Fibroblast of skin of right quadriceps (primary cell): ENCODE results near the gene AGAP1.
"Not testable (repeated sequence)": the region's sequence is repeated elsewhere in the genome, so short reads cannot be mapped to it uniquely, and the experiment has no call there.

Source experiments
- DNase-seq: peaks from one replicate; pipeline ENCODE4 v3.0.0-alpha.2; 2013

The AGAP1 gene

GRCh38 chr2:235934774-235935484 is 441.1 kb downstream of the AGAP1 start:
- no peak for DNase-seq

GRCh38 chr2:235935773-235936172 is 441.9 kb downstream of the AGAP1 start:
- no peak for DNase-seq

GRCh38 chr2:235936493-235936892 is 442.6 kb downstream of the AGAP1 start:
- DNase-seq = no peak

- DNase-seq = no peak
Measured at GRCh38 chr2:235937087-235937486, 443.2 kb downstream of the AGAP1 start.

DNA sequence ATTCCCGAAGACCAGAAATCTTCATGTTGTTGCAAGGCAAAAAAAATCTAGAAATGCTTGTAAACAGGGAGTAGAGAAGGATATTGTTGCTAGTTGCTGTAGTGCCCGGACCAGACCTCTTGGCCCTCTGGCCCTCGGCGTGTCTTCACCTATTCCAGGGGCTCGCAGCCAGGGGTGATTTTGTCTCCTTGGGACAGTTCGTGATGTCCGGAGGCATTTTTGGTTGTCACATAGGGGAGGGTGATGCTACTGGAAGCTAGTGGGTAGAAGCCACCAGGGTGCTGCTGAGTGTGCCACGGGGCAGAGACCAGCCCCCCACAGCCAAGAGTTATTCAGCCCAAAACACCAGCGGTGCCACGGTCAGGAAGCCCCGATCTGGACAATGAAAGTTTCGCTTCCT is 443.7 kb downstream of the AGAP1 start:
- DNase-seq = no peak

- no peak for DNase-seq
Measured at GRCh38 chr2:235937936-235938335, 444.1 kb downstream of the AGAP1 start.

GRCh38 chr2:235938611-235939010 is 444.8 kb downstream of the AGAP1 start:
- no peak for DNase-seq

DNA sequence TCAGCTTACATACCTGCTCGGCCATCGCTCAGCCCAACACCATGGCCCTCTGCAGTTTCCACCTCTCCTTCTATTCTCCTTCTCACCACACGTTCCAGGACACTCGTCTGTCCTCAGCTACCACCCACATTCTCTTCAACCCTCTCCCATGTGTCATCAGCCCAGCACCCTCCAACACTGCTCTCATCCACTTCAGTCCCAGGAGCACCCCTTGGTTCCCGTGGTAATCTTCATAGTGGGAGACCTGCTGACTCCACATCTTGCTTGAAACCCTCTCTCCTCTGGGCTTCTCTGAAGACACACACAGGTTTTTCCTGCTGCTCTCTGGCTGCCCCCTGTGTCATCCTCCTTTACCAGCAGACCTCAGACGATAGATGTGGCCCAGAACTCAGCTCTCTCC is 445.6 kb downstream of the AGAP1 start:
- peak; percentile 25 for DNase-seq

GRCh38 chr2:235940330-235940729 is 446.5 kb downstream of the AGAP1 start:
- peak; percentile 67 for DNase-seq

GRCh38 chr2:235944591-235944990 is 450.7 kb downstream of the AGAP1 start:
- DNase-seq = no peak

DNA sequence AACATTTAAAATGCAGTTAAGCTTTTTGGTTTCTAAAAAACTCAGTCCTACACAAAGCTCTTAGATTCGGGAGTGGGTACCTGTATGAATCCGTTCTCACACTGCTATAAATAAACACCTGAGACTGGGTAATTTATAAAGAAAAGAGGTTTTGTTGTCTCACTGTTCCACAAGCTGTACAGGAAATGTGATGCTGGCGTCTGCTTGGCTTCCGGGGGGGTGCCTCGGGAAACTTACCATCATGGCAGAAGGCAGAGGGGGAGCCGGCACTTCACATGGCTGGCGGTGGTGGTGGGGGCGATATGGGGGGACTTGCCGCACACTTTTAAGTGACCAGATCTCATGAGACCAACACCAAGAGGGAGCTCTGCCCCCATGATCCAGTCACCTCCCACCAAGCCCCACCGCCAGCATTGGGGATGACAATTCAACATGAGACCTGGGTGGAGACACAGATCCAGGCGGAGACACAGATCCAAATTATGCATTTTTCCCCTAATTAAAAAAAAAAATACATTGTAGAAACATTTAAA is 451.8 kb downstream of the AGAP1 start:
- no peak for DNase-seq

- no peak for DNase-seq
Measured at GRCh38 chr2:235946590-235946989, 452.7 kb downstream of the AGAP1 start.

- DNase-seq = not testable (repeated sequence)
Measured at GRCh38 chr2:235947055-235947454, 453.2 kb downstream of the AGAP1 start.

- DNase-seq = no peak
Measured at GRCh38 chr2:235949567-235950472, 456.0 kb downstream of the AGAP1 start.

DNA sequence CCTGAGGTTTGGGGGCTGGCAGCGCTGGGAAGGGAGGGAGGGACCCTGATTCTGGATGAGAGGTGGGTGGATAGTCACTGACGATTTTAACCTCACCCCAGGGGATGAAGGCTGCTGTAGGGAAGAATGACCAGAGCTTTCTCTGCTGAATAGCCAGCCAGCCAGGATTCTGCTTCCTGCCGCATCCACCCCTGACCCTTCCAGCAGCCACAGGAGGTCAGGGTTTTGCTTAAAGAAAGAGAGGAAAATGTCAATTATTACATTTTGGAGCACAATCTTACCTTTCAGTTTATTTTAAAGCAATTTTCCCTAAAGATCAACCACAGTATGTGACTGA is 456.6 kb downstream of the AGAP1 start:
- DNase-seq = no peak

DNA sequence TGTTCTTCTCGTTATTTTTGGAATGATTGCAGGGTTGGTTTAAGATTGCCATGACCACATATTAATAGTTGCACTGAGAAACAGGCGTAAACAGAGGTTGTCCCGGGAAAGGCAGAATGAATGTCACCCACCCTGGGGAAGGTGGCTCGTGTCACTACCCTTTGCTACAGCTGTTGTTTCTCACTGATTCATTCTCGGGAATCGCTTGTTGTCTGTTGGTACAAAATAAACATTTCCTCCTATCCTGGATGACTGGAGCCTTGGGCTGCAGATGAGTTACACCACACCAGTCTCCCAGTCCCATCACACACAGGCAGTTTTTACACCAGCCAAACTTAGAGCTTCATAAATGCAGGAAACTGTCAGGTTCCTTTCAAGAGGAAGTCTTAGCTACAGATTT is 457.6 kb downstream of the AGAP1 start:
- DNase-seq = no peak

GRCh38 chr2:235951982-235952381 is 458.1 kb downstream of the AGAP1 start:
- DNase-seq = no peak

GRCh38 chr2:235952714-235953113 is 458.9 kb downstream of the AGAP1 start:
- no peak for DNase-seq

DNA sequence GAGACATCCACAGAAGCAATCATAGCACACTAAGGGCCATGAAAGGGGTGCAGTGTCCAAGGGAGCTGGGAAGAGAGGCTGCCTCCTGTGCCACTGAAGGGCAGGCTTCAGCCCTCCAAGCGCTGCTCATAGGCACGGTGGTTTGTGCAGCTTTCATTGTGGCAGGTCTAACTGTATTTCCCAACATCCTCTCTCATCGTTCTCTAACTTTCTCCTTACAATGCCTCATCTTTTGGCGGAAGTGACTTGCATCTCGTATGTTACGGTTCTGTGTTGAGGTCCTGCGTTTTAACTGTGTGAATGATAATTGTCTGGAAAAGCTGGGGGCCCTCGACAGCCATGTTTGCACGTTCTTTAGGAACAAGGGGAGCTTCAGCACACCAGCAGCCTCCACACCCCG is 460.4 kb downstream of the AGAP1 start:
- DNase-seq = no peak

DNA sequence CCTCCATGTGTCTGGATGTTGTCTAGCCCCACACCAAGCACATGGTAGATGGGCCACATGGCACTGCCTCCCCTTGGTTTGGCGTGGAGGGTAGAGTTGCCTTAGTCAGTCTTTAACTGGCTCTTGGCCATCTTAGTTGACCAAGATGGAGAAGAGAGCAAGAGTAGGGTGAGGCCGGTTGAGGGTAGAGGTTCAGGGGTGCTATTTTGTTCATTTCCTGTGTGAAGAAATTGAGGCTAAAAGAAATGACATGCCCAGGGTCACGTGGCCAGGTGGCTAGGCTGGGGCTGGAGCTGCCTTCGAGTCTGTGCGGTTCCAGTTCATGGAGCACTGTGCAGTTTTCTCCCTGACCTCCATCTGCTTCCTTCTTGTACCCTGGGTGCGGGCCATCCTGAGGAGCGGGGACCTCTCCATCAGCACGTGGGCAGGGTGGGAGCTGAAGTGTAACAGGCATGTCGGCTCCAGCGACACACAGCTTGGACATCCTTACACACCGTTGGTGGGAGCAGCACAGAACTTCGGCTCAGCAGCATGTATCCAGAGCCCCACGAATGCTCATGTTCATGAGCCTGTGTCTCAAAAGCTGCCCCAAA is 461.1 kb downstream of the AGAP1 start:
- DNase-seq = no peak

GRCh38 chr2:235955664-235956063 is 461.8 kb downstream of the AGAP1 start:
- no peak for DNase-seq

DNA sequence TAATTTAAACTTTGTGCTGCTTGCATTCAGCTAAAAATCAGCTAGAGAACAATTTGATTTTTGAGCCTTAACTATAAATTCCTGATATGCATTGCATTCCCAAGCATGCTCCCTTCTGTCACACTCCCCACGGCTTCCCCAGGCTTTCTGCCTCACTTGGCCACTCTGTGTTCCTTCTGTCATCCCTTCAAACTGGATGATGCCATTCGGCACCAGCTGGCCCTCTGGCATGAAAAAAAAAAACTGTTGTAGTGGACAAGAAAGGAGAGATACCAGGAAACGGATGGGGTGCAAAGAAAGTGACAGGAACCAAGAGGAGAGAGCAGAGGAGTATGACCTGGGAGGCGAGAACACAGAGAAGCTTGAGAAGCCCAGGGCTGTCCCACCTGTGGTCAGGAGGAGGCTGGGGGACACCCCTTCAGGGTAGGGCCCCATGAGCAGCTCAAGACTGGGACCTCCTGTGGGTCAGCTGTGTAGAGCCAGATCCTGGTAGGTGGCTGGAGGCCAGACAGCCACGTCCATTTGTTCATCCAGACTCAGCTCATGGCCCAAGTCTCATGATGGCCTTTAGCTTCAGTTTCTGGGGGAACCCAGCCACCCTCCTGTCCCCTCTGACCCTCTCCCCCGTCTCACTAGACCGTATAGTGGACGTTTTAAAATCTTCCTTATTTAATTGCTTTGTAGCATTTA is 462.6 kb downstream of the AGAP1 start:
- no peak for DNase-seq

GRCh38 chr2:235957251-235957650 is 463.4 kb downstream of the AGAP1 start:
- no peak for DNase-seq
